Keratinocyte (primary cell): ENCODE results near the gene COX6B1.

Source experiments
- EZH2 ChIP-seq: IDR thresholded peaks from one replicate; pipeline ENCODE4 v1.6.1; 2012; ENCODE audit warnings: inconsistent platforms, mild to moderate bottlenecking, low read length, moderate library complexity
- TF ChIP-seq, protein P1 (sequence below), 3 experiments: IDR thresholded peaks in 1 of 3; conservative IDR thresholded peaks in 1 of 3; optimal IDR thresholded peaks in 1 of 3; 2 replicates in 2 of 3; 3 replicates in 1 of 3; pipeline versions ENCODE3 to v1.5.1; 2011; ENCODE audit warnings: low read length in 3 of 3, mild to moderate bottlenecking in 3 of 3, moderate library complexity in 2 of 3, control low read depth in 1 of 3, inconsistent platforms in 1 of 3; ENCODE audit not compliant: insufficient read depth in 2 of 3; ENCODE audit errors: extremely low read depth in 1 of 3

DNA sequence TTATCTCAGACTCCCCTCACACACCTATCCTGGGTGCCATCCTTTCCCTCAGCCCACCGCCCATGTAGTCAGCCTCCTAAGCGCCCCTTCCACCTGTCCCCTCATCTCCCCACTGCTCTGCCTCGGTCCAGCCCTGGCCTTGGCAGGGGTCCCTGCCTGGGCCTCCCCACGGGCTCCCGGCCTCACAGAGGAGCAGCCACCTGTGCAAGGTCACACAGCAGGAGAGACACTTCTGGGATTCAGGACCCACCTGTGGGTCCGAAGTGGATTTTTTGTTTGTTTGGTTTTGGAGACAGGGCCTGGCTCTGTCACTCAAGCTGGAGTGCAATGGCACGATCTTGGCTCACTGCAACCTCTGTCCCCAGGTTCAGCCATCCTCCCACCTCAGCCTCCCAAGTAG is 17.5 kb downstream of the COX6B1 start:
- TF ChIP-seq, protein P1, sequence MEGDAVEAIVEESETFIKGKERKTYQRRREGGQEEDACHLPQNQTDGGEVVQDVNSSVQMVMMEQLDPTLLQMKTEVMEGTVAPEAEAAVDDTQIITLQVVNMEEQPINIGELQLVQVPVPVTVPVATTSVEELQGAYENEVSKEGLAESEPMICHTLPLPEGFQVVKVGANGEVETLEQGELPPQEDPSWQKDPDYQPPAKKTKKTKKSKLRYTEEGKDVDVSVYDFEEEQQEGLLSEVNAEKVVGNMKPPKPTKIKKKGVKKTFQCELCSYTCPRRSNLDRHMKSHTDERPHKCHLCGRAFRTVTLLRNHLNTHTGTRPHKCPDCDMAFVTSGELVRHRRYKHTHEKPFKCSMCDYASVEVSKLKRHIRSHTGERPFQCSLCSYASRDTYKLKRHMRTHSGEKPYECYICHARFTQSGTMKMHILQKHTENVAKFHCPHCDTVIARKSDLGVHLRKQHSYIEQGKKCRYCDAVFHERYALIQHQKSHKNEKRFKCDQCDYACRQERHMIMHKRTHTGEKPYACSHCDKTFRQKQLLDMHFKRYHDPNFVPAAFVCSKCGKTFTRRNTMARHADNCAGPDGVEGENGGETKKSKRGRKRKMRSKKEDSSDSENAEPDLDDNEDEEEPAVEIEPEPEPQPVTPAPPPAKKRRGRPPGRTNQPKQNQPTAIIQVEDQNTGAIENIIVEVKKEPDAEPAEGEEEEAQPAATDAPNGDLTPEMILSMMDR (optimal IDR thresholded peaks at IDR 0.05 in 1 of 3, IDR thresholded peaks at IDR 0.05 in 1 of 3, conservative IDR thresholded peaks at IDR 0.05 in 1 of 3; ENCODE audit: extremely low read depth in 1 of 3, insufficient read depth in 2 of 3, low read length in 3 of 3) = no peak
- TF ChIP-seq EZH2 = no peak
